HG03521 (cell line): ENCODE measurements around the gene ZNF668.
A peak's percentile ranks its signal among the peaks of the same experiment; 100 is the strongest.
"Not testable (repeated sequence)": the region's sequence is repeated elsewhere in the genome, so short reads cannot be mapped to it uniquely, and the experiment has no call there.

Experiments used
- ATAC-seq: cut with Tn5 transposase; IDR thresholded peaks from one replicate; pipeline ENCODE4 v1.9.1; 2021; ENCODE audit warnings: mild to moderate bottlenecking, moderate library complexity; ENCODE audit not compliant: unreplicated experiment

Gene ZNF668

GRCh38 chr16:31061126-31061812 lies 12.8 kb downstream of the ZNF668 start:
- ATAC-seq: no peak

- no peak for ATAC-seq
Observed at GRCh38 chr16:31055613-31056012, 18.4 kb downstream of the ZNF668 start.

GRCh38 chr16:31052114-31052513 lies 21.9 kb downstream of the ZNF668 start:
- ATAC-seq: no peak

GRCh38 chr16:31050280-31051030 lies 23.6 kb downstream of the ZNF668 start:
- no peak for ATAC-seq

- no peak for ATAC-seq
Observed at GRCh38 chr16:31043898-31044481, 30.1 kb downstream of the ZNF668 start.

GRCh38 chr16:31043352-31043751 lies 30.7 kb downstream of the ZNF668 start:
- no peak for ATAC-seq

- ATAC-seq: no peak
Observed at GRCh38 chr16:31042866-31043265, 31.2 kb downstream of the ZNF668 start.

GRCh38 chr16:31038993-31039392 lies 35.0 kb downstream of the ZNF668 start:
- ATAC-seq: no peak

- ATAC-seq: no peak
Observed at GRCh38 chr16:31036691-31037090, 37.3 kb downstream of the ZNF668 start.

- peak; percentile 36 for ATAC-seq
Observed at GRCh38 chr16:31033709-31034492, 40.1 kb downstream of the ZNF668 start.

- ATAC-seq: peak; percentile 78
Observed at GRCh38 chr16:31032736-31033708, 41.0 kb downstream of the ZNF668 start, which contains the start of gene STX4. Gene STX4 (plus strand): TSS chr16:31033558. CDS start chr16:31033806, 248 bp downstream.

GRCh38 chr16:31031276-31031675 lies 42.8 kb downstream of the ZNF668 start:
- ATAC-seq: no peak

GRCh38 chr16:31029272-31029671 lies 44.8 kb downstream of the ZNF668 start:
- ATAC-seq: no peak

- no peak for ATAC-seq
Observed at GRCh38 chr16:31025339-31025738, 48.7 kb downstream of the ZNF668 start.

GRCh38 chr16:31023627-31024226 lies 50.3 kb downstream of the ZNF668 start:
- ATAC-seq: no peak

GRCh38 chr16:31023252-31023602 lies 50.8 kb downstream of the ZNF668 start:
- no peak for ATAC-seq

- no peak for ATAC-seq
Observed at GRCh38 chr16:31022544-31023251, 51.3 kb downstream of the ZNF668 start.

GRCh38 chr16:31020536-31020935 lies 53.5 kb downstream of the ZNF668 start:
- no peak for ATAC-seq

- ATAC-seq: not testable (repeated sequence)
Observed at GRCh38 chr16:31017756-31018155, 56.3 kb downstream of the ZNF668 start.
